Measurements from ENCODE around the gene SYNJ2.

- TF ChIP-seq CTCF (IDR thresholded peaks at IDR 0.05) (no peak), POLR2A (IDR thresholded peaks at IDR 0.05) (no peak)
Observed at GRCh38 chr6:158009935-158010585, 28.4 kb downstream of the SYNJ2 start.

Measured in heart left ventricle (tissue), 13 donors.